CD4-positive, alpha-beta T cell (primary cell): Measurements from ENCODE around the gene ADAMTS17. TPM values are rescaled to one million over a fixed set of nuclear protein-coding genes. Genes with fewer than 3 reads are reported as not detected.

Experiments used
- ATAC-seq: fragments of 200-7000 bp; cut with Tn5 transposase; one replicate; pipeline ENCODE4 v1.10.0; 2022; ENCODE audit warnings: mild to moderate bottlenecking; ENCODE audit not compliant: poor library complexity
- CTCF ChIA-PET: fragments of 350-600 bp; sonication (Branson Sonifier 250); formaldehyde crosslinking; loops from one replicate; lab custom pipeline; 2021; ENCODE audit warnings: antibody characterized with exemption, inconsistent platforms; lab: Charles Lee
- POLR2A ChIA-PET: fragments of 350-600 bp; sonication (Branson Sonifier 250); formaldehyde crosslinking; loops from one replicate; lab custom pipeline; 2021; ENCODE audit warnings: antibody characterized with exemption, inconsistent platforms; lab: Charles Lee
- DNase-seq, 14 experiments: peaks; one replicate each; pipeline ENCODE4 v3.0.0-alpha.2; 2013 to 2020; ENCODE audit warnings: mixed read lengths in 2 of 14
- H3K27ac ChIP-seq, 2 donors: one replicate each; pipeline versions ENCODE4 v1.5.1 to v1.7.0; 2013; ENCODE audit warnings: low read length in 2 of 2, low read depth in 1 of 2, mild to moderate bottlenecking in 1 of 2
- H3K27me3 ChIP-seq, 2 experiments: 1 replicate in 1 of 2; 2 replicates in 1 of 2; pipeline versions ENCODE4 v1.6.1 to v1.7.0; 2013; ENCODE audit warnings: low read length in 2 of 2, control low read depth in 1 of 2, mild to moderate bottlenecking in 1 of 2, moderate library complexity in 1 of 2; ENCODE audit not compliant: insufficient read depth in 2 of 2, control insufficient read depth in 1 of 2
- H3K36me3 ChIP-seq: one replicate; pipeline ENCODE4 v1.6.1; 2013; ENCODE audit warnings: low read length, control low read depth; ENCODE audit not compliant: insufficient read depth
- H3K4me1 ChIP-seq: one replicate; pipeline ENCODE4 v1.6.1; 2013; ENCODE audit warnings: low read length, control low read depth; ENCODE audit not compliant: insufficient read depth
- H3K4me3 ChIP-seq: one replicate; pipeline ENCODE4 v1.5.1; 2013; ENCODE audit warnings: mild to moderate bottlenecking, low read length, moderate library complexity
- H3K9me3 ChIP-seq, 2 experiments: 1 replicate in 1 of 2; 2 replicates in 1 of 2; pipeline versions ENCODE4 v1.6.1 to v1.7.0; 2013; ENCODE audit warnings: low read length in 2 of 2, mild to moderate bottlenecking in 2 of 2, control low read depth in 1 of 2, moderate library complexity in 1 of 2; ENCODE audit not compliant: control insufficient read depth in 1 of 2, insufficient read depth in 1 of 2
- H3K27ac Mint-ChIP-seq: one replicate; pipeline ENCODE4 v1.8.0; 2020; ENCODE audit warnings: mixed read lengths
- H3K27me3 Mint-ChIP-seq: one replicate; pipeline ENCODE4 v1.8.0; 2021; ENCODE audit warnings: mixed read lengths
- H3K36me3 Mint-ChIP-seq: one replicate; pipeline ENCODE4 v1.8.0; 2021; ENCODE audit warnings: low read depth, mixed read lengths
- H3K4me1 Mint-ChIP-seq: one replicate; pipeline ENCODE4 v1.8.0; 2021; ENCODE audit warnings: low read depth, mixed read lengths
- H3K4me3 Mint-ChIP-seq: one replicate; pipeline ENCODE4 v1.8.0; 2020; ENCODE audit warnings: mild to moderate bottlenecking, mixed read lengths
- H3K9me3 Mint-ChIP-seq: one replicate; pipeline ENCODE4 v1.8.0; 2020; ENCODE audit warnings: mixed read lengths
- intact Hi-C, 2 experiments: fragments of 100-400 bp; cut with DNase I in 1 of 2; cut with micrococcal nuclease in 1 of 2; formaldehyde crosslinking; loops; one replicate each; pipeline versions ENCODE4 v1.15.1 to v1.9.0; 2023 to 2025; cut with DNase I, micrococcal nuclease
- total RNA-seq, 174 experiments: library from RNA in 2 of 174; stranded (reverse) in 2 of 174; gene quantifications; one replicate each; pipeline ENCODE4 v1.2.3 and lab custom pipeline; 2021 to 2026
- TF ChIP-seq, protein P1 (sequence below): fragments of 200-600 bp; IDR thresholded peaks from one replicate; pipeline ENCODE4 v1.8.0; 2022; ENCODE audit warnings: antibody characterized with exemption, mild to moderate bottlenecking

The ADAMTS17 gene
- total RNA-seq, 2 experiments from 2014 or later, result 9.9 to 13.2 TPM

DNA sequence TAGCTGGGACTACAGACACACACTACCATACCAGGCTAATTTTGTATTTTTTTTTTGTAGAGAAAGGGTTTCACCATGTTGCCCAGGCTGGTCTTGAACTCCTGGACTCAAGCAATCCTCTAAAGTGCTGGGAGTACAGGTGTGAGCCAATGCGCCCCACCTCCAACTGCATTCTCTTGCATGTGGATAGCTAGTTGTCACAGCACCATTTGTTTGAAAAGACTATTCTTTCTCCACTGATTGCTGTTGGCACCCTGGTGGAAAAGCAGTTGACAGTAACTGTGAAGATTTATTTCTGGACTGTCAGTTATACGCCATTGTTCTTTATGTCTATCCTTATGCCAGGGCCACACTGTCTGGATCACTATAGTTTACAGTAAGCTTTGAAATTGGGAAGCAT, 303.9 kb downstream of the ADAMTS17 start:
- Mint-ChIP-seq H3K27ac (no peak overlapping the region), H3K27me3 (no peaks in the 10 kb centered on the region), H3K4me1 (no peaks in the 10 kb centered on the region), H3K4me3 (no peak overlapping the region), H3K9me3 (no peaks in the 10 kb centered on the region), H3K36me3 (no peaks in the 10 kb centered on the region)
- TF ChIP-seq, protein P1, sequence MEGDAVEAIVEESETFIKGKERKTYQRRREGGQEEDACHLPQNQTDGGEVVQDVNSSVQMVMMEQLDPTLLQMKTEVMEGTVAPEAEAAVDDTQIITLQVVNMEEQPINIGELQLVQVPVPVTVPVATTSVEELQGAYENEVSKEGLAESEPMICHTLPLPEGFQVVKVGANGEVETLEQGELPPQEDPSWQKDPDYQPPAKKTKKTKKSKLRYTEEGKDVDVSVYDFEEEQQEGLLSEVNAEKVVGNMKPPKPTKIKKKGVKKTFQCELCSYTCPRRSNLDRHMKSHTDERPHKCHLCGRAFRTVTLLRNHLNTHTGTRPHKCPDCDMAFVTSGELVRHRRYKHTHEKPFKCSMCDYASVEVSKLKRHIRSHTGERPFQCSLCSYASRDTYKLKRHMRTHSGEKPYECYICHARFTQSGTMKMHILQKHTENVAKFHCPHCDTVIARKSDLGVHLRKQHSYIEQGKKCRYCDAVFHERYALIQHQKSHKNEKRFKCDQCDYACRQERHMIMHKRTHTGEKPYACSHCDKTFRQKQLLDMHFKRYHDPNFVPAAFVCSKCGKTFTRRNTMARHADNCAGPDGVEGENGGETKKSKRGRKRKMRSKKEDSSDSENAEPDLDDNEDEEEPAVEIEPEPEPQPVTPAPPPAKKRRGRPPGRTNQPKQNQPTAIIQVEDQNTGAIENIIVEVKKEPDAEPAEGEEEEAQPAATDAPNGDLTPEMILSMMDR, result no peak
- POLR2A ChIA-PET, result no interaction called here
- H3K9me3 ChIP-seq, result no peaks in the 10 kb centered on the region
- no peaks in the 10 kb centered on the region for H3K27me3 ChIP-seq
- ATAC-seq (no peak), DNase-seq (no peak)
- intact Hi-C loops, result no loop called here
- H3K4me3 ChIP-seq, result no peak overlapping the region
- CTCF ChIA-PET, result no interaction called here
- no peaks in the 10 kb centered on the region for H3K4me1 ChIP-seq
- no peaks in the 10 kb centered on the region for H3K36me3 ChIP-seq
- no peak overlapping the region for H3K27ac ChIP-seq

DNA sequence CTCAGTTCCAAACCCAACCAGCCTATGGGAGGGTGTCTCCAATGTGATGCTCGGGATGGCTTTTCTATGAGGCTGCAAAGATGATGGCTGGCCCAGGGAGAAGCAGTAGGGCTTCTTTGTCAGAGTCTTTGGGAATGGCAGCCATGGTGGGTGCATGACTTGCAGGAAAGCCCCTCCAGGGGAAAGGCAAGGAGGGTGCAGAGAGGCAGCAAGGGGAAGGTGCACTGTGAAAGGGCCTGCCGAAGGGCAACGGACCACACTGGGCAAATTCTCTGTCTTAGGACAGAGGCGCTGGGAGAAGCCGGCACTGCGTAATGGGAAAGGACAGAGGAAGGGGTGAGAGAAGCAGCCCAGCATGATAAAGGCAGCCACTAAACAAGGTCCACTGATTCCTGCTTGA, 305.8 kb downstream of the ADAMTS17 start:
- Histone ChIP-seq H3K27ac (no peak overlapping the region), H3K36me3 (no peaks in the 10 kb centered on the region), H3K27me3 (no peaks in the 10 kb centered on the region), H3K4me3 (no peak overlapping the region), H3K4me1 (no peaks in the 10 kb centered on the region), H3K9me3 (no peaks in the 10 kb centered on the region)
- ChIA-PET POLR2A (no interaction called here), CTCF (no interaction called here)
- no peaks in the 10 kb centered on the region for H3K36me3 Mint-ChIP-seq
- H3K4me1 Mint-ChIP-seq, result no peaks in the 10 kb centered on the region
- no peak for DNase-seq
- H3K27ac Mint-ChIP-seq, result no peak overlapping the region
- no peaks in the 10 kb centered on the region for H3K27me3 Mint-ChIP-seq
- ATAC-seq, result no peak
- no peak overlapping the region for H3K4me3 Mint-ChIP-seq
- intact Hi-C loops, result no loop called here
- no peaks in the 10 kb centered on the region for H3K9me3 Mint-ChIP-seq
- TF ChIP-seq, protein P1, result no peak

DNA sequence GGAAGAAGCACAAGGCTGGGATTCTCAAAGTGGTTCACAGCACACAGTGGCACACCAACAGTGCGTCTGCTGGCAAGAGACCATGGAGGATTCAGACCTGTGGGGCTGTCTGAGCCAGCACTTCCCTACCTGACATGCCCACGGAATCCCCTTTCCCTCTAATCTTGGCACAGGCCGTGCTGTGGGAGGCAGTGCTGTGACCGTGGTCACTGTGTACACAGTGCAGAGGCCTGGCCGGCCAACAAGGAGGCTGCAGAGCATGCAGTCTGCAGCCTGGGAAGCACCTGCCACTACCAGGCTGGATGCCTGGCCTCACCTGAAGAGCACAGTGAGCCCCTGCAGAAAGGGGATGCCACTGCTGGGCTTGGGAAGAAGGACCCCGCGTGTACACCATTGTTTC, 307.6 kb downstream of the ADAMTS17 start:
- Mint-ChIP-seq H3K4me1 (no peaks in the 10 kb centered on the region), H3K36me3 (peaks cover 7% of the 10 kb centered on the region), H3K9me3 (no peaks in the 10 kb centered on the region), H3K4me3 (no peak overlapping the region), H3K27ac (no peak overlapping the region), H3K27me3 (no peaks in the 10 kb centered on the region)
- H3K4me1 ChIP-seq, result no peaks in the 10 kb centered on the region
- peaks cover 0 to 9% of the 10 kb centered on the region in 2 experiments for H3K9me3 ChIP-seq
- H3K27me3 ChIP-seq, result no peaks in the 10 kb centered on the region
- DNase-seq (no peak), ATAC-seq (no peak)
- CTCF ChIA-PET, result no interaction called here
- intact Hi-C loops, result no loop called here
- no peaks in the 10 kb centered on the region for H3K36me3 ChIP-seq
- no peak overlapping the region for H3K27ac ChIP-seq
- TF ChIP-seq, protein P1, result no peak
- POLR2A ChIA-PET, result no interaction called here
- H3K4me3 ChIP-seq, result no peak overlapping the region
